ENCODE data around the gene SYT3.
"Not testable (repeated sequence)": the region's sequence is repeated elsewhere in the genome, so short reads cannot be mapped to it uniquely, and the experiment has no call there.

- not testable (repeated sequence) for TF ChIP-seq CTCF (conservative IDR thresholded peaks at IDR 0.05; ENCODE audit: low read length); EZH2phosphoT487 (IDR thresholded peaks at IDR 0.05; ENCODE audit: borderline replicate concordance, low read depth, low read length)
Measured at GRCh38 chr19:50612504-50613404, 26.9 kb downstream of the SYT3 start.

All from OCI-LY7 (cell line).